ENCODE data around the gene PTBP3. TPM values are rescaled to one million over a fixed set of nuclear protein-coding genes. Genes with fewer than 3 reads are reported as not detected.

PTBP3 gene
- total and polyA plus RNA-seq, 2 of the 4 experiments (the other 2 are of a cell fraction) = 8.6 to 15.6 TPM

- H3K23ac ChIP-seq (ENCODE audit: low read depth, low read length) = no peak overlapping the region
- H2AK9ac ChIP-seq (replicated peaks; ENCODE audit: low read depth, low read length, poor library complexity) = no peak overlapping the region
- H2AFZ ChIP-seq (replicated peaks; ENCODE audit: low read length, poor library complexity) = no peak overlapping the region
- no peak for DNase-seq
- no peak overlapping the region for H4K8ac ChIP-seq (ENCODE audit: low read depth in 2 of 2, low read length in 2 of 2)
- no peak for ATAC-seq (ENCODE audit: low read depth)
- H2BK15ac ChIP-seq (ENCODE audit: low read depth, low read length) = no peak overlapping the region
- H4K5ac ChIP-seq (ENCODE audit: low read depth, low read length) = no peak overlapping the region
- WGBS, 2 experiments (ENCODE audit: extremely low coverage in 2 of 2, insufficient read length in 1 of 2) = no CpG with 5 or more reads among the region's 2 CpGs
- H3K4me2 ChIP-seq (ENCODE audit: low read depth, low read length) = no peak overlapping the region
- H3K4me3 ChIP-seq (ENCODE audit: insufficient read depth, low read depth, low read length) = no peak overlapping the region
- no peak overlapping the region for H3K4ac ChIP-seq (ENCODE audit: low read depth, low read length)
- H4K20me1 ChIP-seq (ENCODE audit: insufficient read depth, low read length) = 0 out of 2 replicates have a peak, but pooled peaks cover 3% of the 10 kb centered on the region
- no peak overlapping the region for H2AK5ac ChIP-seq (ENCODE audit: low read depth, low read length)
- H3K9me3 ChIP-seq (ENCODE audit: control insufficient read depth, insufficient read depth, low read length) = no peaks in the 10 kb centered on the region
- H3K14ac ChIP-seq (replicated peaks; ENCODE audit: low read depth, low read length) = no peak overlapping the region
- peaks cover 7% of the 10 kb centered on the region for H3K9me1 ChIP-seq (ENCODE audit: insufficient read depth, low read length)
- H3K18ac ChIP-seq (ENCODE audit: low read depth, low read length) = no peak overlapping the region
- ChIA-PET POLR2A (ENCODE audit: unreplicated experiment) (no interaction called here), CTCF (no interaction called here)
- dilution Hi-C loops (cut with HindIII; ENCODE audit: low sequenced_read_pairs, unreplicated experiment) (no loop called here), intact Hi-C loops (cut with micrococcal nuclease) (no loop called here), in situ Hi-C loops (cut with MboI; ENCODE audit: low sequenced_read_pairs) (no loop called here)
- no peak overlapping the region for H4K91ac ChIP-seq (ENCODE audit: insufficient read depth, low read depth, low read length)
- no peak overlapping the region for H3K9ac ChIP-seq (ENCODE audit: low read depth, low read length)
- no peak overlapping the region for H3K27ac ChIP-seq (ENCODE audit: insufficient read depth, low read length)
- no peak overlapping the region for H2BK20ac ChIP-seq (ENCODE audit: low read depth, low read length)
- peaks cover under 1% of the 10 kb centered on the region; the same call in 1 of the 2 replicates for H3K4me1 ChIP-seq (ENCODE audit: control insufficient read depth, insufficient read depth, low read length)
- H2BK5ac ChIP-seq (ENCODE audit: low read depth, low read length, poor library complexity, severe bottlenecking) = no peak overlapping the region
- no peak overlapping the region for H3K56ac ChIP-seq (ENCODE audit: extremely low read depth, insufficient read depth, low read length)
- no peaks in the 10 kb centered on the region for H3K27me3 ChIP-seq (ENCODE audit: control insufficient read depth, insufficient read depth, low read length)
- no TSS peak for BruUV-seq (replicated peaks)
- H2BK120ac ChIP-seq (ENCODE audit: low read depth, low read length) = no peak overlapping the region
- peaks cover 3% of the 10 kb centered on the region; the same call in 1 of the 2 replicates for H3K36me3 ChIP-seq (ENCODE audit: control insufficient read depth, insufficient read depth, low read length)
- peaks cover 13 to 45% of the 10 kb centered on the region in 2 experiments; a peak in 3 of 4 replicates for H3K79me1 ChIP-seq (ENCODE audit: low read depth in 1 of 2, low read length in 2 of 2)
- TF ChIP-seq MAFK (IDR thresholded peaks at IDR 0.05; ENCODE audit: low read depth, low read length) = no peak
- TF ChIP-seq CTCF (conservative IDR thresholded peaks at IDR 0.05; ENCODE audit: low read depth, low read length) = no peak
- TF ChIP-seq RCOR1 (IDR thresholded peaks at IDR 0.05; ENCODE audit: insufficient replicate concordance, low read length) = no peak
Observed at GRCh38 chr9:112239708-112240107, 93.7 kb downstream of the PTBP3 start.

Measured in IMR-90 (cell line).